Epithelial cell of proximal tubule (primary cell): ENCODE measurements around the gene MAST3. TPM values are rescaled to one million over a fixed set of nuclear protein-coding genes. Genes with fewer than 3 reads are reported as not detected.

Experiments used
- DNase-seq: peaks from one replicate; pipeline ENCODE4 v3.0.0-alpha.2; 2011; ENCODE audit warnings: low read depth
- H3K4me3 ChIP-seq: 2 replicates; pipeline ENCODE4 v1.5.1; 2011; ENCODE audit warnings: low read depth, mild to moderate bottlenecking, low read length
- CTCF ChIP-seq: conservative IDR thresholded peaks from 2 replicates; pipeline ENCODE4 v1.5.1; 2012; ENCODE audit warnings: low read depth, mild to moderate bottlenecking, low read length
- total RNA-seq: library from RNA; depleted of rRNA; stranded (reverse); fragments of >200 nt; gene quantifications from 2 replicates; pipeline ENCODE4 v1.2.3, GENCODE V29; 2015

The MAST3 gene
- total RNA-seq, 1 donor from 2014 or later = 3.5 TPM

GRCh38 chr19:18058208-18059009 is 39.2 kb upstream of the MAST3 start:
- TF ChIP-seq CTCF = peak; percentile 85
- no peak for DNase-seq
- H3K4me3 ChIP-seq = peak overlapping the region; percentile 21

GRCh38 chr19:18059297-18059696 is 38.3 kb upstream of the MAST3 start:
- no peak for TF ChIP-seq CTCF
- no peak overlapping the region for H3K4me3 ChIP-seq
- no peak for DNase-seq

- no peak for TF ChIP-seq CTCF
- DNase-seq = no peak
- no peak overlapping the region for H3K4me3 ChIP-seq
These were observed 37.7 kb upstream of the MAST3 start for GRCh38 chr19:18059902-18060301.

GRCh38 chr19:18060472-18060871 is 37.1 kb upstream of the MAST3 start:
- no peak for TF ChIP-seq CTCF
- no peak for DNase-seq
- H3K4me3 ChIP-seq = no peak overlapping the region

- no peak overlapping the region for H3K4me3 ChIP-seq
- no peak for TF ChIP-seq CTCF
- DNase-seq = no peak
These were observed 35.5 kb upstream of the MAST3 start for GRCh38 chr19:18062028-18062427.

- DNase-seq = no peak
These were observed 34.1 kb upstream of the MAST3 start for GRCh38 chr19:18063463-18063862.

More at GRCh38 chr19:18063463-18063862, 34.1 kb upstream of the MAST3 start:
- no peak for TF ChIP-seq CTCF
- no peak overlapping the region for H3K4me3 ChIP-seq
